ENCODE results near the gene POLR2I. TPM values are rescaled to one million over a fixed set of nuclear protein-coding genes. Genes with fewer than 3 reads are reported as not detected.

POLR2I gene
- total RNA-seq, 1 donor from 2014 or later: 51.8 TPM

- no peak for DNase-seq (ENCODE audit: low spot score in 2 of 2, unreplicated experiment in 2 of 2)
- Mint-ChIP-seq H3K36me3 (peaks cover 12% of the 10 kb centered on the region), H3K27me3 (ENCODE audit: low read depth) (peaks cover 2% of the 10 kb centered on the region), H3K9me3 (no peaks in the 10 kb centered on the region), H3K27ac (no peak within 1 kb of the TSS), H3K4me1 (peaks cover 18% of the 10 kb centered on the region), H3K4me3 (no peak within 1 kb of the TSS)
- no peak for TF ChIP-seq CTCF (IDR thresholded peaks at IDR 0.05; ENCODE audit: unreplicated experiment)
Measured at GRCh38 chr19:36110487-36111199, 4.0 kb downstream of the POLR2I start, which contains the start of gene OVOL3. OVOL3 (plus strand) TSS chr19:36111143; CDS start chr19:36111203, 60 bp downstream.

GRCh38 chr19:36108684-36109083, 6.0 kb downstream of the POLR2I start:
- H3K4me3 Mint-ChIP-seq: no peak overlapping the region
- no peak for DNase-seq (ENCODE audit: low spot score in 2 of 2, unreplicated experiment in 2 of 2)
- no peak overlapping the region for H3K27ac Mint-ChIP-seq
- H3K27me3 Mint-ChIP-seq (ENCODE audit: low read depth): no peaks in the 10 kb centered on the region
- no peaks in the 10 kb centered on the region for H3K9me3 Mint-ChIP-seq
- TF ChIP-seq CTCF (IDR thresholded peaks at IDR 0.05; ENCODE audit: unreplicated experiment): no peak
- peaks cover 12% of the 10 kb centered on the region for H3K36me3 Mint-ChIP-seq
- H3K4me1 Mint-ChIP-seq: peaks cover 6% of the 10 kb centered on the region

- Mint-ChIP-seq H3K9me3 (no peaks in the 10 kb centered on the region), H3K36me3 (peaks cover 8% of the 10 kb centered on the region), H3K27me3 (ENCODE audit: low read depth) (no peaks in the 10 kb centered on the region), H3K4me1 (no peaks in the 10 kb centered on the region), H3K4me3 (no peak overlapping the region), H3K27ac (no peak overlapping the region)
- TF ChIP-seq CTCF (IDR thresholded peaks at IDR 0.05; ENCODE audit: unreplicated experiment): no peak
- DNase-seq (ENCODE audit: low spot score in 2 of 2, unreplicated experiment in 2 of 2): no peak
Measured at GRCh38 chr19:36106991-36107390, 7.7 kb downstream of the POLR2I start.

- no peak for DNase-seq (ENCODE audit: low spot score in 2 of 2, unreplicated experiment in 2 of 2)
- Mint-ChIP-seq H3K4me3 (no peak overlapping the region), H3K4me1 (no peaks in the 10 kb centered on the region), H3K27ac (no peak overlapping the region), H3K27me3 (ENCODE audit: low read depth) (no peaks in the 10 kb centered on the region), H3K9me3 (no peaks in the 10 kb centered on the region), H3K36me3 (peaks cover 8% of the 10 kb centered on the region)
- no peak for TF ChIP-seq CTCF (IDR thresholded peaks at IDR 0.05; ENCODE audit: unreplicated experiment)
Measured at GRCh38 chr19:36106441-36106840, 8.2 kb downstream of the POLR2I start.

GRCh38 chr19:36103842-36104552, 10.7 kb downstream of the POLR2I start:
- Mint-ChIP-seq H3K36me3 (peaks cover 8% of the 10 kb centered on the region), H3K9me3 (no peaks in the 10 kb centered on the region), H3K27me3 (ENCODE audit: low read depth) (no peaks in the 10 kb centered on the region), H3K27ac (no peak overlapping the region), H3K4me1 (no peaks in the 10 kb centered on the region), H3K4me3 (no peak overlapping the region)
- TF ChIP-seq CTCF (IDR thresholded peaks at IDR 0.05; ENCODE audit: unreplicated experiment): no peak
- DNase-seq (ENCODE audit: low spot score in 2 of 2, unreplicated experiment in 2 of 2): no peak

Measured in mesothelial cell of epicardium (in vitro differentiated cells).